NCI-H2081 (cell line): Measurements from ENCODE around the gene NDUFB1.
A peak's percentile ranks its signal among the peaks of the same experiment; 100 is the strongest.

Source experiments
- DNase-seq, 2 experiments: peaks; one replicate each; lab custom pipeline; 2025; lab: John Stamatoyannopoulos, UW

The NDUFB1 gene

GRCh38 chr14:92121670-92122350 lies at the start of gene NDUFB1, which contains the start of gene CPSF2:
Gene NDUFB1, minus strand, starts transcription at chr14:92121706. Its CDS starts 4,069 bp downstream, at chr14:92117637.
Gene CPSF2, plus strand, starts transcription at chr14:92121969. Its CDS starts 9,016 bp downstream, at chr14:92130985.
- DNase-seq = peak; percentile 84 to 86

DNA sequence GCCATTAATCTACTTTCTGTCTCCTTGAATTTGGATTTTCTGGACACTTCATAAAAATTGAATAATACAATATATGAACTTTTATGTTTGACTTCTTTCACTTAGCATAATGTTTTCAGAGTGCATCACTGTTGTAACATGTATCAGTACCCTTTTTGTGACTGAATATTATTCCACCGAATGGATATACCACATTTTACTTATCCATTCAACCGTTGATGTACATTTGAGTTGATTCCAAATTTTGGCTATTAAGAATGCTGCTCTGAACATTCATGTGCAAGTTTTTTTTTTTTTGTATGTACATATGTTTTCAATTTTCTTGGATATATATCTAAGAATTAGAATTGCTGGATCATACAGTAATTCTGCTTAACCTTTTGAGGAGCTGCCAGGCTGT lies 43.5 kb upstream of the NDUFB1 start:
- DNase-seq = no peak

GRCh38 chr14:92161521-92161920 lies 40.0 kb upstream of the NDUFB1 start:
- DNase-seq = no peak

- DNase-seq = no peak
Measured at GRCh38 chr14:92160619-92161018, 39.1 kb upstream of the NDUFB1 start.

GRCh38 chr14:92154283-92154942 lies 32.9 kb upstream of the NDUFB1 start:
- DNase-seq = peak in 1 of 2 experiments; percentile 52

GRCh38 chr14:92153581-92153980 lies 32.1 kb upstream of the NDUFB1 start:
- no peak for DNase-seq

DNA sequence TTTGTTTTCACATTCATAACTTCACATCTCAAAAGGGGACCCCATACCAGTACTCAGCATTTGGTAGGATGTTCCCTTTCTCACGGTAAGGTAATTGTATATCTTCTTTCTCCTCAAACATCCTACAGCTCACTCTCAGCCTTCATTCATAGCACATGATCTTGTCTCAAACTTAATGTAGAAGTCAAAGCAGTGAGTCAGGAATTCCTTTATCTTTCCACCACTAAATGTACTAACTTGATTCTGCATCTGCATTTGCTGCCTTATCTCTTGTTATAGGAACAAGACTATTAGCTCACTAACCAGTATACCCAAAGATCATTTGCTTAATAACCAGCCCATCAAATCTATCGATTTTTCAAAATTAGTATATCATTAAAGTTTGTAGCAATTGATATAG lies 23.2 kb upstream of the NDUFB1 start:
- DNase-seq = no peak

DNA sequence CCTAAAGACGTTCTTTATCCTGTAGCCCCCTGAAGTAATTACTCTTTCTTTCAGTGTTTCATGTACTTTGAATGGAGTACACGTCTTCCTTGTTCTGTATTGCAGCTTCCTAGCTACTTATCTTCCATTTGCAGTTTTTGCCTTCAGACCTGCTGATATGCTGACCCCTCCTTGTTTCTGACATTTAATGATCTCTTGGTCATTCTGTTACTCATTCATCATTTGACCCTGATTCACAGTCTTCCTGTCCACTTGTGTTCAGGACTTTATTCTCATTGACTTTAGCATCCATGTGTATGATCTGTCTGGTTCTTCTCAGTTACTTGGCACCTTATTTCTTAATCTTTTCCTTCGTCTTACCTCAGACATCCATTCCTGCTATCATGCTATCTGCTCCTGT lies 22.5 kb upstream of the NDUFB1 start:
- no peak for DNase-seq

GRCh38 chr14:92143309-92143708 lies 21.8 kb upstream of the NDUFB1 start:
- DNase-seq = no peak

GRCh38 chr14:92135269-92135668 lies 13.8 kb upstream of the NDUFB1 start:
- DNase-seq = peak; percentile 22 to 58

GRCh38 chr14:92134456-92134855 lies 12.9 kb upstream of the NDUFB1 start:
- DNase-seq = no peak

DNA sequence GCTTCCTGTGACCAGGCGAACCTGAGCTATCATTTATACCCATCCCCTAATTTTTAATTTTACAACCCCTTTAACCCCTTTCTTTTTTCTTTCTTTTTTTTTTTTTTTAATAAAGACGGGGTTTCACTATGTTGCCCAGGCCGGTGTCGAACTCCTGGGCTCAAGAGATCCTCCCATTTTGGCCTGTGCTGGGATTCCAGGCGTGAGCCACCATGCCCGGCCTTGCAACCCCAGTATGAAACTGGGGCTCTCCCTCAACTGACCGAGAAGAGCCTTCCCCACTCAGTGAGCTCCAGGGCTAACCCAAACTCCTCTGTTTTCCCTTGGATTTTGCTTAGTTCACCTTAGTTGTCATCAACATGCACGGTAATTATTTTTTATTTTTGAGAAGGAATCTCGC lies 1.3 kb upstream of the NDUFB1 start:
- DNase-seq = no peak

DNA sequence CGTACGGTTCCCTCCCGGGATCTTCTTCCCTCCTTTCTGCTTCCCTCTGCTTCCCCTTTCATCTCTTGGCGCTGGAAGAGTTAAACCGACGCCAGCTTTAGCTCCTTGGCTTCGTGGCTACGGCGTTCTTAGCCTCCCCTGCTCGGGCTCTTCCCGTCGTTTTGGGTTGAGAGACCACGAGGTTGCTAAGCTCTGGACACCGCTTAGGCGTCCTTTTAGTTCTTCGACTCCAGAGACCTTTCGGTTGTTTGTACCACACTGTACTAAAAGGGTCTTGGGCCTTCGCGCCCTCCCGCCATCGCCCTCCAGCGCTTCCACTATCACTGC lies 808 bp upstream of the NDUFB1 start:
- DNase-seq = peak; percentile 11 to 52

DNA sequence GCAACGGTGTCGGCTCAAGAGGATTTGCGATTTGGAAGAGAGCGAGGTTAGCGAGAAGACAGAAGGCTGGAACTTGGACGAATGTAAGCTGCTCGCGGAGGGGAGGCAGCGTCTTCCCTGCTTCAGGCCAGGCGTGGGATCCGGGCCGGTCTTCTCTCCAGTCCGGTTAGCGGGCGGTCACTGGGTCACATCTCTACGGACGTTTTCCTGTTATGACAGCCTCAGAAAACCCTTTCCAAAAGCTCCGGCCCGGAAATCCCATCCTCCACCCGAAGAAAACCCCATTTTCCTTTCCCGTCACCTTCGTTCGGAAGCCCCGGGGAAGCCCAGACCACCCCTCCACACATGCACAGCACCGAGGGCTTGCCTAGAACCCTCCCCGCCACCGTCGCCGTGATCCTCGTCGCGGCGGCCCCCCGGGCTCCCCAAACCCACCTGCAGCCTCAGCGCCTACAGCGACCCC lies 268 bp downstream of the NDUFB1 start:
- peak in 1 of 2 experiments; percentile 59 for DNase-seq

DNA sequence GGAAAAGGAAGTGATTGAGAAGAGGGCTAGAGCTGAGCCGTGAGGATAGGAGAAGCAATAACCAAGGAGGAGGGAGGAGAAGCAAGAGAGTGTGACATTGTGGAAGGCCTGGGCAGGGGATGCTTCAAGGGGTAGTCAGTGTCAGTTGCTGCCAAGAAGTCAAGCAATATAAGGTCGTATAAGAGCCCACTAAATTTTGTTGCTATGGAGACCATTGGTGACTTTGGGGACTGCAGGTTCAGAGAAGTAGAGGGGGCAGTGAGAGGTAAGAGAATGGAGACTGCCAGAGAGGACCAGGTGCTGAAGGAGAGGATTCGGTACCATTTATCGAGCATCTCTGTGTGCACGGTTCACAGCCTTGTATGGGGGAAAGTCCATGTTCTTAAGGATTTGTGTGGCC lies 12.0 kb downstream of the NDUFB1 start:
- no peak for DNase-seq

GRCh38 chr14:92108345-92109254 lies 12.9 kb downstream of the NDUFB1 start:
- DNase-seq = no peak

DNA sequence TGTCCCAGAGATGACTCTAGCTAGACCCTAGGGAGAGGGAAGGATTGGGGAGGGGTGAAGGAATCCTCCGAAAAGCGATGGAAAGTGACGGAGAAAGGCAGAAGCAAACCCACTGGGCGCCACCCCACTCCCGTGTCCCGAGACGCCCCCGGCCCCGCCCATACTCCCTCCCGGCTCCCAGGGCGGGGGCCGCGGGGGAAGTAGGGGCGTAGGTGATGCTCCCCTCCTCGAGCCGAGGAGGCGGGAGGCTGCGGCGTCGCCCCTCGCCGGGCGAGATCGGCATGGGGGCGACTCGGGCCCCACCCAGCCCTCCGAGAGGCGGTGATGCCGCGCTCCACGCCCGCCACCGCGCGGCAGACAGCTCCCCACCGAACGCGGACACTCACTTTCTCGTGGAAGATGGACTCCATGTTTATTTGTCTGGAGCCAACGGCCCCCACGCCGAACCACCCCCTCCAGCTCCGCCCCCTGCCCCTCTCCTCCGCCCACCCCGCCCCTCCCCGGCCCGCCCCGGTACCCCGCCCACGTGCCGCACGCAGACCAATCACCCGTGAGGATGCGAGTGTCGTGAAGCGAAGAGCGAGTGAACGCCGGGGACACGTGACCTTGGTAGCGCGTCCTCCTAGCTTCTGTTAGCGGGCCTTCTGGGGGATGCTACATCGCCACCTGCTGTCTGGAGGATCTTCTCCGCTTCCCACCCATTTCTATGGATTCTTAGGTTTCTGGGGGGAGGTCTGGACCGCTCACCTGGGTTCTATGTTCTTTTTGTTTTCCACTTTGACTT lies 15.2 kb downstream of the NDUFB1 start, which contains the start of gene ATXN3:
Gene ATXN3, minus strand, starts transcription at position 440 of the 784 bp plus-strand sequence. Its CDS starts 30 bp downstream, at position 410.
- DNase-seq = peak; percentile 99

GRCh38 chr14:92105893-92106142 lies 15.7 kb downstream of the NDUFB1 start:
- DNase-seq = peak; percentile 39 to 43

DNA sequence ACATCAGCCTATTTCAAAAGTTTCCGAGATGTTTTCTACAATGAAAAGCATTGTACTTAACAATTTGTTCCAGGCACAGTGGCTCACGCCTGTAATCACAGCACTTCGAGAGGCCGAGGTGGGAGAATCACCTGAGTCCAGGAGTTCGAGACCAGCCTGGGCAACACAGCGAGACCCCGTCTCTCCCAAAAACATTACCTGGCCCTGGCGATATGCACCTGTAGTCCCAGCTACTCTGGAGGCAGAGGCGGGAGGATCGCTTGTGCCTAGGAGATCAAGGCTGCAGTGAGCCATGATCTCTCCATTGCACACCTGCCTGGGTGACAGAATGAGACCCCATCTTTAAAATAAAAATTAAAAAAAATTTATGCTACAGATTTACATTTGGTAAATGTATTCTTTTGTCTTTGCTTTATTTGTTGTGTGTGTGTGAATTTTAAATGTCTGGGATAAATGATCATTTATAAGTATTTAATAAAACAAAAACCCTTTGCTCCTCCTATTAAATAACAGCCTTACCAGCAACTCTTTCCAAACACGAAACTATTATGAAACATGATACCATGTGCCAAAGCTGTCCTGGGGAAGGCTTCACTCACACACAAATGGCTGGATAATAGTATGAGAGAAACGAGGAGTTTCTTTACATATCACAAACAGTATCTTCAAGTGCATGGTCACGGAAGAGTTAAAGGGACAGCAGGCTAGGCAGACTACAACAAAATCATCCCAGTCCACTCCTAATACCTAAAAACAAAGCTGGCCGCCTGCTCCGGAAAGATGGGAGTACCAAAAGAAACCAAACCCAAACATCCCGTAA lies 16.2 kb downstream of the NDUFB1 start:
- DNase-seq = no peak

DNA sequence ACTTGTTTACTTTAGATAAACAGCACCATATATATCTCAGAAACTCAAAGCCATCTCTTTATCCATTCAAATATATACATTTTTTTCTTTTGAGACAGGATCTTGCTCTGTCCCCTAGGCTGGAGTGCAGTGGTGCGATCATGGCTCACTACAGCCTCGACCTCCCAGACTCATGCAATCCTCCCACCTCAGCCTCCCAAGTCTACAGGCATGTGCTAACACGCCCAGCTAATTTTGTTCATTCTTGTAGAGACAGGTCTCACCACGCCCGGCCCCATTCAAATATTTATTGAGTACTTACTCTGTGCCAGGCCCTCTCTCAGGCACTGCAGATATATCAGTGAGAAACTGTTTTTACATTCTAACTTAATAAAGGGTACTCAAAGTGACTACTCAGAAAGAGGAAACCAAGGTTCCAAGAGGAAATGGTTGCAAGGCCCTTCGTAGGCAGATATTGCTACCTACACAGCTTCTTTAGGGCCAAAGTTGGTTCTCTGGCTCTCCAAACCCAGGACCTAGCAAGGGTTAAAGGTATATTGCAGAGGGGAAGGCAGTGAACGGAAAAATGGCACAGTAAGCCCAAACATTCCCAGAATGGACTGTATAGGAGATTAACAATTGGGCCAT lies 18.0 kb downstream of the NDUFB1 start:
- no peak for DNase-seq

GRCh38 chr14:92099802-92100201 lies 21.7 kb downstream of the NDUFB1 start:
- no peak for DNase-seq
